Panc1 (cell line): ENCODE results near the gene GRK1. TPM values are rescaled to one million over a fixed set of nuclear protein-coding genes. Genes with fewer than 3 reads are reported as not detected.

Experiments used
- ATAC-seq: fragments of 200-7000 bp; cut with Tn5 transposase; 2 replicates; pipeline ENCODE4 v1.9.1; 2020; ENCODE audit warnings: mild to moderate bottlenecking, moderate library complexity
- BruUV-seq: library from RNA; stranded (reverse); fragments of 400-500 nt; replicated peaks from 2 replicates; lab custom pipeline; 2021; lab: Mats Ljungman, UMichigan
- CTCF ChIA-PET: fragments of 300-600 bp; sonication (Branson Sonifier 250); formaldehyde crosslinking; loops from one replicate; lab custom pipeline; 2022; ENCODE audit warnings: antibody characterized with exemption; lab: Charles Lee
- POLR2A ChIA-PET: fragments of 300-600 bp; sonication (Branson Sonifier 250); formaldehyde crosslinking; loops from one replicate; lab custom pipeline; 2022; ENCODE audit warnings: antibody characterized with exemption; lab: Charles Lee
- DNase-seq: peaks from one replicate; pipeline ENCODE4 v3.0.0-alpha.2; 2010; ENCODE audit warnings: low read depth, low spot score
- H3K27ac ChIP-seq: 2 replicates; pipeline ENCODE4 v1.5.1; 2011; ENCODE audit warnings: mild to moderate bottlenecking, low read length, inconsistent platforms
- H3K27me3 ChIP-seq: fragments of 200-500 bp; sonication (Bioruptor generic); 2 replicates; pipeline ENCODE4 v1.6.0; 2014; ENCODE audit warnings: low read length, inconsistent platforms; ENCODE audit not compliant: control insufficient read depth, insufficient read depth
- H3K36me3 ChIP-seq: fragments of 200-500 bp; sonication (Bioruptor generic); 2 replicates; pipeline ENCODE4 v1.5.1; 2014; ENCODE audit warnings: inconsistent platforms, mild to moderate bottlenecking, low read length, moderate library complexity; ENCODE audit not compliant: control insufficient read depth, insufficient read depth
- H3K4me1 ChIP-seq: 2 replicates; pipeline ENCODE4 v1.5.1; 2011; ENCODE audit warnings: inconsistent platforms, mild to moderate bottlenecking, low read length, moderate library complexity; ENCODE audit not compliant: control insufficient read depth, insufficient read depth
- H3K4me3 ChIP-seq, 2 experiments: 2 replicates each; pipeline ENCODE4 v1.5.1; 2011 to 2012; ENCODE audit warnings: low read depth in 2 of 2, low read length in 2 of 2, mild to moderate bottlenecking in 2 of 2, inconsistent platforms in 1 of 2, moderate library complexity in 1 of 2
- H3K9me3 ChIP-seq: fragments of 200-500 bp; sonication (Bioruptor generic); 2 replicates; pipeline ENCODE4 v1.5.1; 2014; ENCODE audit warnings: low read depth, mild to moderate bottlenecking, inconsistent platforms, low read length, moderate library complexity; ENCODE audit not compliant: control insufficient read depth, insufficient read depth
- POLR2AphosphoS5 ChIP-seq: IDR thresholded peaks from 2 replicates; pipeline ENCODE4 v1.6.1; 2012; ENCODE audit warnings: mild to moderate bottlenecking, low read depth, low read length, moderate library complexity
- SIN3A ChIP-seq: IDR thresholded peaks from 2 replicates; pipeline ENCODE4 v1.6.1; 2012; ENCODE audit warnings: low read depth, mild to moderate bottlenecking, low read length, moderate library complexity, borderline replicate concordance; ENCODE audit not compliant: insufficient read depth
- TCF7L2 ChIP-seq: IDR thresholded peaks from 2 replicates; pipeline ENCODE4 v1.6.1; 2011; ENCODE audit warnings: mild to moderate bottlenecking, low read depth, low read length, inconsistent platforms
- in situ Hi-C: cut with HindIII; loops from 2 replicates; pipeline ENCODE4 v1.10.0; 2016; ENCODE audit warnings: low sequenced_read_pairs, low pct_unique_long_range_greater_than_20kb
- intact Hi-C: fragments of 100-400 bp; cut with micrococcal nuclease; formaldehyde crosslinking; loops from one replicate; pipeline ENCODE4 v1.10.0; 2022; ENCODE audit not compliant: unreplicated experiment
- total RNA-seq: library from RNA; stranded (reverse); gene quantifications from one replicate; pipeline ENCODE4 v1.2.1, GENCODE V29; 2021; ENCODE audit not compliant: unreplicated experiment
- TF ChIP-seq, protein P1 (sequence below), 2 experiments: IDR thresholded peaks; 2 replicates each; pipeline ENCODE4 v1.6.1; 2011 to 2012; ENCODE audit warnings: low read depth in 2 of 2, control low read depth in 1 of 2, low read length in 1 of 2, mild to moderate bottlenecking in 1 of 2, moderate library complexity in 1 of 2; ENCODE audit not compliant: insufficient read depth in 1 of 2
- TF ChIP-seq, protein P2 (sequence below): fragments of 450-650 bp; IDR thresholded peaks from 2 replicates; pipeline ENCODE4 v1.5.1; 2017; ENCODE audit warnings: mild to moderate bottlenecking

Gene GRK1
- total RNA-seq, 1 experiment from 2014 or later, result 1.8 TPM

DNA sequence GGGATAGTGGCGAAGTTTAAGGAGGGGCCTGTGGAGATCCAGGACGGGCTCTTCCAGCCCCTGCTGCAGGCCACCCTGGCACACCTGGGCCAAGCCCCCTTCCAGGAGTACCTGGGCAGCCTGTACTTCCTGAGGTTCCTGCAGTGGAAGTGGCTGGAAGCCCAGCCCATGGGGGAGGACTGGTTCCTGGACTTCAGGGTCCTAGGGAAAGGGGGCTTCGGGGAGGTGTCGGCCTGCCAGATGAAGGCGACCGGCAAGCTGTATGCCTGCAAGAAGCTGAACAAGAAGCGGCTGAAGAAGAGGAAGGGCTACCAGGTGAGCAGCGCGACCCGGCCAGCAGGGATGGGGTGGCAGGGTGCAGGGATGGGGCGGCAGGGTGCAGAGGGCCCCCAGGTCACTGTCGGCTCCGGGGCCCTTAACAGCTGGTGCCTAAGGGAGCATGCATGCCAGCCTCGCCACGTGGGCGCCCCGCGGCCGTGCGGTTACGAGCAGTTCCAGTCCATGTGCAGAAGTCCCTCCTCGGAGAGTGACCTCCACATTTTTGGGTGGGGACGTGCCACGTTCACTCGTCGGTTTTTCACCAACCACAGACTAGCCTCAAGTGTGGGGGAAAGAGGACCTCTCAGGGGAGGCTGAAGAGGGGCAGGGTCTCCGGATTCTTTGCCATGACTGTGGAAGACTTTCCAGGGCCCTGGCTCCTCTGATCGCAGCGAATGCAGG, 912 bp downstream of the GRK1 start:
- no peaks in the 10 kb centered on the region for H3K9me3 ChIP-seq
- H3K27me3 ChIP-seq, result no peaks in the 10 kb centered on the region
- no TSS peak for BruUV-seq
- DNase-seq (no peak), ATAC-seq (no peak)
- in situ Hi-C loops, result no loop called here
- H3K27ac ChIP-seq, result no peak overlapping the region
- no peaks in the 10 kb centered on the region for H3K4me1 ChIP-seq
- no peak for TF ChIP-seq POLR2AphosphoS5
- no peak for TF ChIP-seq SIN3A
- no peak for TF ChIP-seq TCF7L2
- TF ChIP-seq, protein P1, sequence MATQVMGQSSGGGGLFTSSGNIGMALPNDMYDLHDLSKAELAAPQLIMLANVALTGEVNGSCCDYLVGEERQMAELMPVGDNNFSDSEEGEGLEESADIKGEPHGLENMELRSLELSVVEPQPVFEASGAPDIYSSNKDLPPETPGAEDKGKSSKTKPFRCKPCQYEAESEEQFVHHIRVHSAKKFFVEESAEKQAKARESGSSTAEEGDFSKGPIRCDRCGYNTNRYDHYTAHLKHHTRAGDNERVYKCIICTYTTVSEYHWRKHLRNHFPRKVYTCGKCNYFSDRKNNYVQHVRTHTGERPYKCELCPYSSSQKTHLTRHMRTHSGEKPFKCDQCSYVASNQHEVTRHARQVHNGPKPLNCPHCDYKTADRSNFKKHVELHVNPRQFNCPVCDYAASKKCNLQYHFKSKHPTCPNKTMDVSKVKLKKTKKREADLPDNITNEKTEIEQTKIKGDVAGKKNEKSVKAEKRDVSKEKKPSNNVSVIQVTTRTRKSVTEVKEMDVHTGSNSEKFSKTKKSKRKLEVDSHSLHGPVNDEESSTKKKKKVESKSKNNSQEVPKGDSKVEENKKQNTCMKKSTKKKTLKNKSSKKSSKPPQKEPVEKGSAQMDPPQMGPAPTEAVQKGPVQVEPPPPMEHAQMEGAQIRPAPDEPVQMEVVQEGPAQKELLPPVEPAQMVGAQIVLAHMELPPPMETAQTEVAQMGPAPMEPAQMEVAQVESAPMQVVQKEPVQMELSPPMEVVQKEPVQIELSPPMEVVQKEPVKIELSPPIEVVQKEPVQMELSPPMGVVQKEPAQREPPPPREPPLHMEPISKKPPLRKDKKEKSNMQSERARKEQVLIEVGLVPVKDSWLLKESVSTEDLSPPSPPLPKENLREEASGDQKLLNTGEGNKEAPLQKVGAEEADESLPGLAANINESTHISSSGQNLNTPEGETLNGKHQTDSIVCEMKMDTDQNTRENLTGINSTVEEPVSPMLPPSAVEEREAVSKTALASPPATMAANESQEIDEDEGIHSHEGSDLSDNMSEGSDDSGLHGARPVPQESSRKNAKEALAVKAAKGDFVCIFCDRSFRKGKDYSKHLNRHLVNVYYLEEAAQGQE (IDR thresholded peaks at IDR 0.05; ENCODE audit: insufficient read depth in 1 of 2, low read depth in 2 of 2, low read length in 1 of 2), result no peak
- TF ChIP-seq, protein P2, sequence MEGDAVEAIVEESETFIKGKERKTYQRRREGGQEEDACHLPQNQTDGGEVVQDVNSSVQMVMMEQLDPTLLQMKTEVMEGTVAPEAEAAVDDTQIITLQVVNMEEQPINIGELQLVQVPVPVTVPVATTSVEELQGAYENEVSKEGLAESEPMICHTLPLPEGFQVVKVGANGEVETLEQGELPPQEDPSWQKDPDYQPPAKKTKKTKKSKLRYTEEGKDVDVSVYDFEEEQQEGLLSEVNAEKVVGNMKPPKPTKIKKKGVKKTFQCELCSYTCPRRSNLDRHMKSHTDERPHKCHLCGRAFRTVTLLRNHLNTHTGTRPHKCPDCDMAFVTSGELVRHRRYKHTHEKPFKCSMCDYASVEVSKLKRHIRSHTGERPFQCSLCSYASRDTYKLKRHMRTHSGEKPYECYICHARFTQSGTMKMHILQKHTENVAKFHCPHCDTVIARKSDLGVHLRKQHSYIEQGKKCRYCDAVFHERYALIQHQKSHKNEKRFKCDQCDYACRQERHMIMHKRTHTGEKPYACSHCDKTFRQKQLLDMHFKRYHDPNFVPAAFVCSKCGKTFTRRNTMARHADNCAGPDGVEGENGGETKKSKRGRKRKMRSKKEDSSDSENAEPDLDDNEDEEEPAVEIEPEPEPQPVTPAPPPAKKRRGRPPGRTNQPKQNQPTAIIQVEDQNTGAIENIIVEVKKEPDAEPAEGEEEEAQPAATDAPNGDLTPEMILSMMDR, result no peak
- ChIA-PET POLR2A (no interaction called here), CTCF (no interaction called here)
- no peak overlapping the region for H3K4me3 ChIP-seq
- no peaks in the 10 kb centered on the region for H3K36me3 ChIP-seq
- intact Hi-C loops, result no loop called here

DNA sequence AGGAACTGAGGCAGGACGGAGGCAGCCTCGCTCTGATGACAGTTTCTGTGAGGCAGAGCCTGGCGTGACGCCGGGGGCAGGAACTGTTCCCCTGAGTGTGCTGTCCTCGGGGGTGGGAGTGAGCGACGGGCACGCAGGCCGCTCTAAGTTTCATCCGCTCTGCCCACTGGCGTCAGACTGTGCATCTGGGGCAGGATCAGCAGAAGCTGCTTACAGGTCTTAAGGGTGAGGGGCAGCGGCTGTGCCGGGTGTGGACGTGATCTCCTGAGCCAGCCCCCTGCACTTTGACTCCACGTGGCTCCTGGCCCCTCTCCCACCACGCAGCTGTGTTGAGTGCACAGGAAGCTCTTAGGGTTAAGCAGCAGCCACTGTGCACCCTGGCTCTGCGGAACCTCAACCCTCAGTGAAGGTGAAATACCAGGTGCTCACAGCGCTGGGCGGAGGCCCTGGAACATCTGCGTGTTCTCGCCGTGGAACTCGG, 1.5 kb downstream of the GRK1 start:
- no peak for ATAC-seq
- no peak overlapping the region for H3K27ac ChIP-seq
- no peak for DNase-seq
- H3K36me3 ChIP-seq, result no peaks in the 10 kb centered on the region
- H3K9me3 ChIP-seq, result no peaks in the 10 kb centered on the region
- POLR2A ChIA-PET, result no interaction called here
- CTCF ChIA-PET, result no interaction called here
- intact Hi-C loops (no loop called here), in situ Hi-C loops (no loop called here)
- TF ChIP-seq, protein P2, result no peak
- H3K27me3 ChIP-seq, result no peaks in the 10 kb centered on the region
- H3K4me1 ChIP-seq, result no peaks in the 10 kb centered on the region
- H3K4me3 ChIP-seq, result no peak overlapping the region
- BruUV-seq, result no TSS peak
